ENCODE measurements around the gene ADAT3. TPM values are rescaled to one million over a fixed set of nuclear protein-coding genes. Genes with fewer than 3 reads are reported as not detected.

The ADAT3 gene
- total RNA-seq, 1 experiment from 2014 or later = 12.6 TPM

DNA sequence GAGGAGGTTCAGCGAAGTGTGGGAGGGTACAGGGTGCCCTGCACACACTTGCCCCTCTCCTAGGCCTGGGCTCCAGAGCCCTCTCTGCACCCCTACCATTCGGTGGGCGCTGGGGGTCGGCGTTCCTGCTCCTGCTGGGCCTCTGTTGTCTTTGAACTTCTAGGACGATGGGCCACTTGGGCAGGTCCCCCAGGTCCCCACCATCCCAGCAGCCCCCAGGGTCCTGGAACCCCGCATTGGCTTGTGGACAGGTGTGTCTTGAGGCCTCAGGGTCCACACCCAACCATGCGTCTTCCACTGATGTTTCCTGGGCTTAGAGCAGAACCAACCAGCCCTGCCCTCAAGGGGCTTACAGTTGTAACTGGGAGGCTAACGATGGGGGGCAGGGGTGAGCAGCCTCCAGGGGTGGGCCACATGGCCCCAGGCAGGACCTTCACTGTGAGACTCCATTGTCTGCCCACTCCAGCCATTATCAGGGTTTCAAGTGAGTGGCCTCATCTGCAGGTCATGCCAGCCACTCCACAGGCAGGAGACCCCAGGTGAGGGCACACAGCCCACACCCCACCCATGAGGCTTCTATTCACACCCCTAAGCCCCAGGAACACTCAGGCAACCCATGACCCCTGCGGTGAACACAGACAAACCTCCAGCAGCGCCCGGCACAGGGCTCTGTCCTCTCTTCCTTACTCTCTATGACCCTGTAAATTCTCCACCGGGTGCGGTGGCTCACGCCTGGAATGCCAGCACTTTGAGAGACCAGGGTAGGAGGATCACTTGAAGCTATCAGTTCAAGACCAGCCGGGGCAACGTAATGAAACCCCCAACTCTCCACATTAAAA, 39.8 kb upstream of the ADAT3 start:
- ChIA-PET CTCF (interaction anchor here (0.9 to 1.3 kb wide), 8 partner anchors 10 to 63 kb away, joined by 3 to 8 read pairs (median 4); partner anchors contain the start of gene ABHD17A), POLR2A (interaction anchor here (0.6 to 1.5 kb wide), 5 partner anchors 10 to 26 kb away, joined by 3 to 12 read pairs (median 10); partner anchors contain the start of gene ABHD17A)
- TF ChIP-seq, protein P1, sequence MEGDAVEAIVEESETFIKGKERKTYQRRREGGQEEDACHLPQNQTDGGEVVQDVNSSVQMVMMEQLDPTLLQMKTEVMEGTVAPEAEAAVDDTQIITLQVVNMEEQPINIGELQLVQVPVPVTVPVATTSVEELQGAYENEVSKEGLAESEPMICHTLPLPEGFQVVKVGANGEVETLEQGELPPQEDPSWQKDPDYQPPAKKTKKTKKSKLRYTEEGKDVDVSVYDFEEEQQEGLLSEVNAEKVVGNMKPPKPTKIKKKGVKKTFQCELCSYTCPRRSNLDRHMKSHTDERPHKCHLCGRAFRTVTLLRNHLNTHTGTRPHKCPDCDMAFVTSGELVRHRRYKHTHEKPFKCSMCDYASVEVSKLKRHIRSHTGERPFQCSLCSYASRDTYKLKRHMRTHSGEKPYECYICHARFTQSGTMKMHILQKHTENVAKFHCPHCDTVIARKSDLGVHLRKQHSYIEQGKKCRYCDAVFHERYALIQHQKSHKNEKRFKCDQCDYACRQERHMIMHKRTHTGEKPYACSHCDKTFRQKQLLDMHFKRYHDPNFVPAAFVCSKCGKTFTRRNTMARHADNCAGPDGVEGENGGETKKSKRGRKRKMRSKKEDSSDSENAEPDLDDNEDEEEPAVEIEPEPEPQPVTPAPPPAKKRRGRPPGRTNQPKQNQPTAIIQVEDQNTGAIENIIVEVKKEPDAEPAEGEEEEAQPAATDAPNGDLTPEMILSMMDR (IDR thresholded peaks at IDR 0.05; ENCODE audit: insufficient read depth in 1 of 2, low read depth in 1 of 2, low read length in 1 of 2, severe bottlenecking in 1 of 2, unreplicated experiment in 1 of 2) = no peak
- Mint-ChIP-seq H3K4me3 (ENCODE audit: unreplicated experiment) (peak overlapping the region; percentile 67), H3K9me3 (ENCODE audit: unreplicated experiment) (no peaks in the 10 kb centered on the region), H3K4me1 (ENCODE audit: low read depth, unreplicated experiment) (peaks cover 5% of the 10 kb centered on the region), H3K27me3 (ENCODE audit: insufficient read depth, unreplicated experiment) (no peaks in the 10 kb centered on the region), H3K27ac (ENCODE audit: unreplicated experiment) (no peak overlapping the region), H3K36me3 (ENCODE audit: insufficient read depth, unreplicated experiment) (peaks cover 20% of the 10 kb centered on the region)
- no peak for DNase-seq
- no peaks in the 10 kb centered on the region for H3K27me3 ChIP-seq (replicated peaks; ENCODE audit: control insufficient read depth, insufficient read depth, low read length)
- H3K9me3 ChIP-seq = no peaks in the 10 kb centered on the region
- H3K4me3 ChIP-seq (ENCODE audit: low read depth, low read length) = peak overlapping the region; percentile 64
- peaks cover 19% of the 10 kb centered on the region for H3K4me1 ChIP-seq
- BruUV-seq (replicated peaks) = no TSS peak
- no peaks in the 10 kb centered on the region; the same call in 1 of the 2 replicates for H3K36me3 ChIP-seq (ENCODE audit: control insufficient read depth, insufficient read depth, low read length)
- intact Hi-C loops (cut with micrococcal nuclease; ENCODE audit: unreplicated experiment) = no loop called here

DNA sequence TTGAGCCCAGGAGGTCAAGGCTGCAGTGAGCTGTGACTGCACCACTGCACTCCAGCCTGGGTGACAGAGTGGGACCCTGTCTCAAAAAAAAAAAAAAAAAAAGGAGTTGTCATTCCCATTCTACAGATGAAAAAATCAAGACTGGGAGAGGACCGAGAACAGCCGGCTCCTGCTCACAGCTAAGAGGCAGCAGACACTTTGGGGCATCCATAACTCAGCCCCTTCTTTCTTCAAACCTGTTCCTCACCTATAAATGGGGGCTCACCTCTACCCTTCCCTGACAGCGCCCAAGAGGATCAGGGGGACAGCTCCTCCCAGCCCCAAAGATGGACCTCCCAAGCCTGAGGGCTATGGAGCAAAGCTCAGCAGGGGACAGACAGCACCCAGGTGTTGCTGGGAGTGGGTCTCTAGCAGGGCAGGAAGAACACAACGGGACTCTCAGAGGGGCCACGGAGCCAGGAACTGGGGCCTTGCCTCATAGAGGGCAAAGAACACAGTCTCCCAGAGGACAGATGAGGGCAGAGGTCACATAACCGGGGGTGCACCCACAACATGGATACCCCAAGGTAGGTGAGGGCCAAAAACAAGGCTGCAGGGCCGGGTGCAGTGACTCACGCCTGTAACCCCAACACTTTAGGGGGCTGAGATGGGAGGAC, 38.4 kb upstream of the ADAT3 start:
- CTCF ChIA-PET = interaction anchor here (1.1 kb wide), 1 partner anchor 9 kb away, joined by 5 read pairs; no protein-coding TSS in a partner anchor
- Mint-ChIP-seq H3K4me1 (ENCODE audit: low read depth, unreplicated experiment) (no peaks in the 10 kb centered on the region), H3K9me3 (ENCODE audit: unreplicated experiment) (no peaks in the 10 kb centered on the region), H3K36me3 (ENCODE audit: insufficient read depth, unreplicated experiment) (peaks cover 16% of the 10 kb centered on the region), H3K27ac (ENCODE audit: unreplicated experiment) (no peak overlapping the region), H3K4me3 (ENCODE audit: unreplicated experiment) (no peak overlapping the region), H3K27me3 (ENCODE audit: insufficient read depth, unreplicated experiment) (no peaks in the 10 kb centered on the region)
- no peaks in the 10 kb centered on the region for H3K27me3 ChIP-seq (replicated peaks; ENCODE audit: control insufficient read depth, insufficient read depth, low read length)
- no peaks in the 10 kb centered on the region; the same call in 1 of the 2 replicates for H3K36me3 ChIP-seq (ENCODE audit: control insufficient read depth, insufficient read depth, low read length)
- BruUV-seq (replicated peaks) = no TSS peak
- intact Hi-C loops (cut with micrococcal nuclease; ENCODE audit: unreplicated experiment) = no loop called here
- H3K4me1 ChIP-seq = peaks cover 5% of the 10 kb centered on the region; the same call in 1 of the 2 replicates
- no peak for DNase-seq
- POLR2A ChIA-PET = no interaction called here
- TF ChIP-seq, protein P1 (IDR thresholded peaks at IDR 0.05; ENCODE audit: insufficient read depth in 1 of 2, low read depth in 1 of 2, low read length in 1 of 2, severe bottlenecking in 1 of 2, unreplicated experiment in 1 of 2) = no peak
- no peaks in the 10 kb centered on the region for H3K9me3 ChIP-seq
- no peak overlapping the region for H3K4me3 ChIP-seq (ENCODE audit: low read depth, low read length)

GRCh38 chr19:1867349-1867724, 37.9 kb upstream of the ADAT3 start:
- no peaks in the 10 kb centered on the region for H3K9me3 ChIP-seq
- no TSS peak for BruUV-seq (replicated peaks)
- ChIA-PET POLR2A (no interaction called here), CTCF (no interaction called here)
- no peaks in the 10 kb centered on the region; the same call in 1 of the 2 replicates for H3K36me3 ChIP-seq (ENCODE audit: control insufficient read depth, insufficient read depth, low read length)
- no peaks in the 10 kb centered on the region for H3K4me1 Mint-ChIP-seq (ENCODE audit: low read depth, unreplicated experiment)
- no peak overlapping the region for H3K4me3 ChIP-seq (ENCODE audit: low read depth, low read length)
- H3K4me3 Mint-ChIP-seq (ENCODE audit: unreplicated experiment) = no peak overlapping the region
- H3K27me3 Mint-ChIP-seq (ENCODE audit: insufficient read depth, unreplicated experiment) = no peaks in the 10 kb centered on the region
- TF ChIP-seq, protein P1 (IDR thresholded peaks at IDR 0.05; ENCODE audit: insufficient read depth in 1 of 2, low read depth in 1 of 2, low read length in 1 of 2, severe bottlenecking in 1 of 2, unreplicated experiment in 1 of 2) = no peak
- intact Hi-C loops (cut with micrococcal nuclease; ENCODE audit: unreplicated experiment) = no loop called here
- no peak for DNase-seq
- H3K27me3 ChIP-seq (replicated peaks; ENCODE audit: control insufficient read depth, insufficient read depth, low read length) = no peaks in the 10 kb centered on the region
- no peaks in the 10 kb centered on the region for H3K9me3 Mint-ChIP-seq (ENCODE audit: unreplicated experiment)
- H3K36me3 Mint-ChIP-seq (ENCODE audit: insufficient read depth, unreplicated experiment) = peaks cover 10% of the 10 kb centered on the region
- no peak overlapping the region for H3K27ac Mint-ChIP-seq (ENCODE audit: unreplicated experiment)
- H3K4me1 ChIP-seq = peaks cover 5% of the 10 kb centered on the region; the same call in 1 of the 2 replicates

All from Caco-2 (cell line).